ENCODE data around the gene DISP3. TPM values are rescaled to one million over a fixed set of nuclear protein-coding genes. Genes with fewer than 3 reads are reported as not detected.

DISP3 gene
- total RNA-seq, 4 donors from 2014 or later: not detected

GRCh38 chr1:11561740-11562139, 82.8 kb downstream of the DISP3 start:
- no peak overlapping the region for H3K27ac ChIP-seq
- no peak overlapping the region for H3K4me3 ChIP-seq (replicated peaks in 1 of 3)
- no peaks in the 10 kb centered on the region for H3K4me1 ChIP-seq
- H3K9me3 ChIP-seq: no peaks in the 10 kb centered on the region
- no peak for DNase-seq
- H3K27me3 ChIP-seq: no peaks in the 10 kb centered on the region
- H3K36me3 ChIP-seq: no peaks in the 10 kb centered on the region
- no peak for TF ChIP-seq CTCF (IDR thresholded peaks at IDR 0.05)
- TF ChIP-seq POLR2A (IDR thresholded peaks at IDR 0.05): no peak
- intact Hi-C loops (cut with DNase I): no loop called here

GRCh38 chr1:11562664-11563063, 83.7 kb downstream of the DISP3 start:
- TF ChIP-seq POLR2A (IDR thresholded peaks at IDR 0.05): no peak
- TF ChIP-seq CTCF (IDR thresholded peaks at IDR 0.05): no peak
- H3K4me3 ChIP-seq (replicated peaks in 1 of 3): no peak overlapping the region
- no peaks in the 10 kb centered on the region for H3K36me3 ChIP-seq
- intact Hi-C loops (cut with DNase I): no loop called here
- H3K27ac ChIP-seq: no peak overlapping the region
- no peaks in the 10 kb centered on the region for H3K27me3 ChIP-seq
- DNase-seq: no peak
- H3K9me3 ChIP-seq: no peaks in the 10 kb centered on the region
- H3K4me1 ChIP-seq: no peaks in the 10 kb centered on the region
- WGBS, 2 donors: 86 to 87% methylated on average over 6 of the region's 6 CpGs

GRCh38 chr1:11563560-11564069, 84.7 kb downstream of the DISP3 start:
- no peaks in the 10 kb centered on the region for H3K36me3 ChIP-seq
- no peaks in the 10 kb centered on the region for H3K4me1 ChIP-seq
- WGBS, 2 donors: 9 to 13% methylated on average over 9 to 12 of the region's 14 CpGs
- no peaks in the 10 kb centered on the region for H3K9me3 ChIP-seq
- TF ChIP-seq CTCF (IDR thresholded peaks at IDR 0.05) (no peak), POLR2A (IDR thresholded peaks at IDR 0.05) (no peak)
- DNase-seq: no peak
- H3K27ac ChIP-seq: no peak overlapping the region
- H3K27me3 ChIP-seq: no peaks in the 10 kb centered on the region
- intact Hi-C loops (cut with DNase I): no loop called here
- no peak overlapping the region for H3K4me3 ChIP-seq (replicated peaks in 1 of 3)

GRCh38 chr1:11564237-11564636, 85.3 kb downstream of the DISP3 start:
- Histone ChIP-seq H3K4me1 (no peaks in the 10 kb centered on the region), H3K36me3 (no peaks in the 10 kb centered on the region), H3K9me3 (no peaks in the 10 kb centered on the region), H3K27ac (no peak overlapping the region), H3K4me3 (replicated peaks in 1 of 3) (no peak overlapping the region), H3K27me3 (no peaks in the 10 kb centered on the region)
- WGBS, 2 donors: 72 to 86% methylated on average over 5 of the region's 5 CpGs
- no peak for DNase-seq
- intact Hi-C loops (cut with DNase I): no loop called here
- TF ChIP-seq POLR2A (IDR thresholded peaks at IDR 0.05) (no peak), CTCF (IDR thresholded peaks at IDR 0.05) (no peak)

GRCh38 chr1:11566042-11566850, 87.3 kb downstream of the DISP3 start:
- WGBS, 2 donors: 77 to 82% methylated on average over 15 to 16 of the region's 16 CpGs
- Histone ChIP-seq H3K27me3 (no peaks in the 10 kb centered on the region), H3K4me1 (no peaks in the 10 kb centered on the region), H3K27ac (no peak overlapping the region), H3K4me3 (replicated peaks in 1 of 3) (no peak overlapping the region), H3K36me3 (no peaks in the 10 kb centered on the region), H3K9me3 (no peaks in the 10 kb centered on the region)
- intact Hi-C loops (cut with DNase I): no loop called here
- no peak for TF ChIP-seq POLR2A (IDR thresholded peaks at IDR 0.05)
- TF ChIP-seq CTCF (IDR thresholded peaks at IDR 0.05): no peak
- no peak for DNase-seq

Measured in thyroid gland (tissue), 4 donors.